ES-I3 (cell line): ENCODE results near the gene LRRC63.
"Not testable (repeated sequence)": the region's sequence is repeated elsewhere in the genome, so short reads cannot be mapped to it uniquely, and the experiment has no call there.

Experiments
- H3K36me3 ChIP-seq: 2 replicates; pipeline ENCODE4 v1.6.1; 2013; ENCODE audit warnings: mild to moderate bottlenecking, low read length, control low read depth, moderate library complexity; ENCODE audit not compliant: insufficient read depth
- H3K4me1 ChIP-seq: 2 replicates; pipeline ENCODE4 v1.6.1; 2013; ENCODE audit warnings: mild to moderate bottlenecking, control low read depth, low read length; ENCODE audit not compliant: insufficient read depth
- H3K9ac ChIP-seq: 2 replicates; pipeline ENCODE4 v1.6.1; 2013; ENCODE audit warnings: low read depth, mild to moderate bottlenecking, low read length, moderate library complexity
- H3K9me3 ChIP-seq: 2 replicates; pipeline ENCODE4 v1.6.1; 2013; ENCODE audit warnings: mild to moderate bottlenecking, low read length, moderate library complexity; ENCODE audit not compliant: control insufficient read depth, insufficient read depth

LRRC63 gene

DNA sequence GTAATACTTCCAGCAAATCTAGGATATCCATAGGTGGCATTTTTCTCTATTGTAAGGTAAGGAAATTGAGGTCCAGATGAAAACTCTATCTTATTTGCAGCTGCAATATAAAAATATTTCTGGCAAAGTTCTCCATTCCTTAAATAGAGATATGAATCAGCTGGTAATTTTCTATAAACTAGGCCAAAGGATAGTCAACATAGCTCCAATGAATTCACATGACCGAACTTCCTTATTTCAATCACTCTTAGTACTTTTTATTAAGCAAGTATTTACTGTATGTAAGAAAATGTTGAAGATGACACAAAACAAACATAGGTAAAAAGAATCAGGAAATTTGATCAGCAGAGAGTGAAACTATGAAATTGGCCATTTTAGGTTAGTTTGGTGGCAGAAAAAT is 16.7 kb upstream of the LRRC63 start:
- Histone ChIP-seq H3K9me3 (no peaks in the 10 kb centered on the region), H3K4me1 (no peaks in the 10 kb centered on the region)

DNA sequence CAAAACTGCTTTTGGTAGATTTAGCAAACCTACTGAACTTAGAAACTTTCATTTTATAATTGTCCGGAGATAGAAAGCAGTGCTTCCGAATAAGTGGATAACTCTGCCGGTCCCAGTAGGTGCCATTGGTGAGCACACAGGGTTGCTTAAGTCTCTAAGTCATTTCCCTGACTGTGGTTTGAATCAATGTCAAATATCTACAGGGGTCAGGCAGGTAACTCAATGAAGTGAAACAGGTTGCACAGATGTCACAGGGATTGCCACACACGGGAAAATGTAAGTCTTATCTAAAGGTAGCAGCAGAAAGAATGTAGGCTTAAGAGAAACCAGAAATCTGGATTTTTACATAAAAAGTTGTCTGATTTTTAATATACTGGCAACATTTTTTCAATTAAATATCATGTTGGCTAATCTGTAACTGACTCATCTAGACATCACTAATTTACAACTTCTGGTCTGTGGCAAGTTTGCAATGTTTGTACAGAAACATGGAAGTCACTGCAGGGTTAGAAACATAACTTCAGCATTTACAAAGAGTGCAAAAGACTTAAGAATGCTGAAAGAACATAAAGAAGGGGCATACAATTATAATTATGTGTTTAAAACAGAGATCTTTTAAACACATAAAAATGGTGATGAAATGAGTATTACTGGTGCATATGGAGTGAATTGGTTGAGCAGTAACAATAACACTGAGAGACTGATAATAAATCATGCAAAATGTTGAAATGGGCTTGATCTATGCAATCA is 14.3 kb upstream of the LRRC63 start:
- no peaks in the 10 kb centered on the region for H3K4me1 ChIP-seq
- H3K9me3 ChIP-seq, result no peaks in the 10 kb centered on the region
- H3K9ac ChIP-seq, result no peak overlapping the region
- H3K36me3 ChIP-seq, result no peaks in the 10 kb centered on the region

More for the DNA sequence above, 16.7 kb upstream of the LRRC63 start:
- Histone ChIP-seq H3K9ac (no peak overlapping the region), H3K36me3 (no peaks in the 10 kb centered on the region)

DNA sequence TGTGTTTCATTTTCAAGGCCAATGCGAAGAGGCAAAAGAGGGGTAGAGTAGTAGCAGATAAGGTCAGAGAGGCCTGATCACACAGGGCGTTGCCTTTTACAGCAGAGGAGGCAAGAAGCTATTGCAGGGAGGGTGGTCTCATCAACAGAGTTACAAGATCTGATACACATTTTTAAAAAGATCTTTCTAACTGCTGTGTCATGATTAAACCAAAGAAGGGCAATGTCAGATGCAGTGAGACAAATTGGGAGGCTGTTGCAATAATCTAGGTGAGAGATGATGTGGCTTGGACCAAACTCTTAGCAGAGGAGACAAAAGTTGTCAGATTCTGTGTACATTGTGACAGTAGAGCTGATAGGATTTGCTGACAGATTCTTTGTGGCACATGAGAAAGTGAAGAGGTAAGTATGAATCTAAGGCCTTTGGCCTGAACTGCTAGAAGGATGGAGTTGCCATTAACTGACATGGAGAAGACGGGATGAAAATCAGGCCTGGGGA is 13.0 kb upstream of the LRRC63 start:
- Histone ChIP-seq H3K9ac (no peak overlapping the region), H3K36me3 (no peaks in the 10 kb centered on the region), H3K9me3 (no peaks in the 10 kb centered on the region), H3K4me1 (no peaks in the 10 kb centered on the region)

DNA sequence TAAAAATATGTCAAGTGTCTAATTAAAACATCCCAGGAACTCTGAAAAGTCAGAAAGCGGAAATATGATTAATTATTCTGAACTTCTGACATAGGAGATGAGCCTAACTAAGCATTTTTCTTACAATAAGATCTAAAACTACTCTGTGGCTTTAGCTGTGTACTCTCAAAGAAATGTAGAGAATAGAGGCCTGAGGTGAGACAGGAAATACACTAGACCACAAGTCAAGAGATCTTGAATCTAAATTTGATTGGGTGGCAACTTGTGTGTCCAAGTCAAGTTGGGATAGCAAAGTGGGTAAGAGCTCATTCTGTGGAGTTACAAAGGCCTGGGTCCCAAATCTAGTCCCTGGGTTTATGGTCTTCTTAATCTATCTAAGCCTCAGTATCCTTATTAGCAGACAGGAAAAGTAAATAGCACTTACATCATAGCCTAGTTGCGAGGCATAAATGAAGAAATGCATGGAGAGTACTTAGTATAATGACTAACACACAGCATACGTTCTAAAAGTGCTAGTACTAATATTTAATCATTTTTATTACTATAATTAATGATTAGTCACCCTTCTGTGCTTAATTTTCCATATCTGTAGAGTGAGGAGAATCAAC is 9.4 kb upstream of the LRRC63 start:
- Histone ChIP-seq H3K4me1 (no peaks in the 10 kb centered on the region), H3K9me3 (no peaks in the 10 kb centered on the region), H3K9ac (no peak overlapping the region), H3K36me3 (no peaks in the 10 kb centered on the region)

DNA sequence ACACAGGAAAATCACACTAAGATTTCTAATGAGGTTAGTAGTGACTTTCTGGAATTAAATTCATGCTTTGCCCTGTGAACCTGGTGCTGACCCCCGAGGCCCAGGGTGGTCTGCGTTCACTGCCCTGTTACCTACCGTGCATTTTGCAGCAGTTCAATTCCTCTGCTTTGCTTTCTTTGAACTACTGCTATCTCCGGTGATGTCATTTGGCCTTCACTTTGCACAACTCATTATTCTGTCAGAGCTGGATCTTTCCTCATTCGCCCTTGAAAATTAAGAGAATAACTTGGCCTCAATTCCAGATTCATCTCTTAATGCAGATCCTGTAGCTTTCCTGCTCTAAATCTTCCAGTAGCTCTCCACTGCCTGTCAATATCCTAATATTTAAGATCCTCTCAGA is 8.8 kb upstream of the LRRC63 start:
- Histone ChIP-seq H3K9me3 (no peaks in the 10 kb centered on the region), H3K4me1 (no peaks in the 10 kb centered on the region), H3K9ac (no peak overlapping the region), H3K36me3 (no peaks in the 10 kb centered on the region)

DNA sequence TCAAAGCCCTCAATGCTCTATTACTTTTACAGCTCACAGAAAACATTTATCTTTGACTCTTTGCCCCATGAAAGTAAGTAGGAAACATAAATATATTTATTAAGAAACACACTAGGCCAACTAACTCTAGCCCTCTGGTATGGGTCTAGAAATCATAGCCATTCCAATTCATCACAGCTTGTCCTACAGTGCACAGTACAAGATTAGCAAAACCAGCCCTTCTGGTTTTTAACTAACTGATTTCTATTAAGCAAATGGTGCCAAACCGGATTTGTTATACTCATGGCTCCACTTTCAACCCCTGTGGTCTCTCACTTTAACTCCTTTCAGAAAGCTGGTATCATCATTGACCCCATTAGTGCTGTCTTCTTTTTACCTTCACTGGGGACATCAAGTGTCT is 5.6 kb upstream of the LRRC63 start:
- Histone ChIP-seq H3K9ac (no peak overlapping the region), H3K9me3 (no peaks in the 10 kb centered on the region), H3K4me1 (no peaks in the 10 kb centered on the region), H3K36me3 (no peaks in the 10 kb centered on the region)

DNA sequence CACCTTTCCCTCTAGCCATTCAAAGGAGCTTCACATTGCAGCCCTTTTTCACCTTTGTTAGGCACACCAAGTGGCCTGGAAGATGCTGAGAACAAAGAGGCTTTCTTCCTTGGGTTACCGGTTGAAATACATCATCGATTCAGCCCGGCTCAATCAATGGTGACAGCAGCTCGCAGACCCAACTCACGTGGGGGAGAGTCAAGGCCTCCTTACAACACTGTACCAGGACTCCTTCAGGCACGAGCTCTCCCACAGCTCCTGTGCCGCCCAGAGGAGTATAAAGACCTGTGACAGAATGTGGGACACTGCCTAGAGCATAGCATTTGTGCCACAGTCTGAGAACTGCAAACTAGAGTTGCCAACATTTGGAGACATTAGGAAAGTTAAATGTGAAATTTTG is 3.9 kb upstream of the LRRC63 start:
- no peaks in the 10 kb centered on the region for H3K9me3 ChIP-seq
- H3K36me3 ChIP-seq, result no peaks in the 10 kb centered on the region
- H3K4me1 ChIP-seq, result no peaks in the 10 kb centered on the region
- no peak overlapping the region for H3K9ac ChIP-seq

DNA sequence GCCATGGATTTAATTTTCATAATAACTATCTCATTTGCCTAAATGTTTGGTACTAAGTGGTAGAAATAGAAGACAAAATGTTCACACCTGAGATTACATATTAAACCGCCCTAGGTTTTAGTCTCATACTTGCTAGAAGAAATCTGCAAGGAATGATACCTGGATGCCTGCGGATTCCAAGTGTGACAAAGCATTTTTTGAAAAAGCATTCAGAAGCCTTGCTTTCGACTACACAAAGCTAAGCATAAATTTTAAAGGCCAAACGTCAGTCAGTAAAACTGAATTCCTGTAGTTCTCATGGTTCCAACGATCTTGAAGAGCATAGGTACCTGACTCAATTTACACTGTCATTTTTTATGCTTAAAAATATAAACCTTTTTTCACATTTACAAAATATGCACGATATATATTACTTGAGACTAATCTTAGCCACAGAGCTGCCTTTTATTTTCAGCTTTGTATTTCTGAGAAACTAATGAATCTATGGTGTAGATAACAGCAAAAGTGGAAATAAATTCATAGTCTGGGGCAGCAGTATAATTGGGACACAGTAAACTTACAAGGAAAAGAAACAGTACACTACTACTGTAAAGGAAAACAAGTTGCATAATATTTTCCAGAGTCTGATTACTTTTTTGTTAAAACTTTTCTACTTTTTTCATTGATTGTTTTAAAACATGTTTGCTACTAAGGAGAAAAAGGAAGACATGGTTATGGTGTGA is 1.2 kb upstream of the LRRC63 start:
- Histone ChIP-seq H3K36me3 (no peaks in the 10 kb centered on the region), H3K9ac (0 out of 2 replicates have a peak overlapping the region, but pooled peaks have one; percentile 72), H3K9me3 (no peaks in the 10 kb centered on the region), H3K4me1 (no peaks in the 10 kb centered on the region)

DNA sequence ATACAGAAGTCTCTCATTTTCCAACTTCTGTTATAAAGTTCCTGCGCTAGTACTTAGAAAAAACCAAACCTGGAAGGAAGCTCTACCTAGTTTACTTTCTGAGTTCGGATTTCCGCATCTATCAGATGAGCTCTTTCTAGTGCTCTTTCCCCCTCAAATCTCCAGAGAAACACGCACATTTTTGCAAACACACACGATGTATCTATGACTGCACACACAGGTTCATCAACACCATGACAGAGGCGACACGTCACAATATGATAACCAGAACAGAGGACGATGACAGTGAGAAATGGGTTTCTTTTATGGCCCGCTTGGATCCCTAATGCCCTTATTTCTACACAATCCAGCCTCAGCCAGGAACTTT is 629 bp upstream of the LRRC63 start:
- H3K9me3 ChIP-seq, result no peaks in the 10 kb centered on the region
- H3K4me1 ChIP-seq, result no peaks in the 10 kb centered on the region
- H3K36me3 ChIP-seq, result no peaks in the 10 kb centered on the region
- peak overlapping the region; percentile 72; the same call in 1 of the 2 replicates for H3K9ac ChIP-seq

DNA sequence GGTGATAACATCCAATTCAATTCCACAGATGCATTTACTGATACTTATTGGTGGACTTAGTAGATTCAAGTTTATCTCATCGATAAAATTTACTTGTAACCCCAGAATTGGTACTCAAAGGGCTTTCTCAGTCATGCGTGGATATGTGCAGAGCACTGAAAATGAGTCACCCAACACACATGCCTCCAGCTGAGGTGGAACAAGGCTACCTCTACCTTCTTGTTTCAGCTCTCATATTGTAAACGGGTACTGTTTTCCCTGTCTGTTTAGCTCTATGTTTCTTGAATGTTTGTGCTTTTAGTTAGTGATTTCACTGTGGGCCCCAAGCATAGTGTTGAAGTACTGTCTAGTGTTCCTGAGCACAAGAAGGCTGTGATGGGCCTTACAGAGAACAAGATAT is 1.5 kb downstream of the LRRC63 start:
- Histone ChIP-seq H3K36me3 (no peaks in the 10 kb centered on the region), H3K9ac (no peak overlapping the region)

DNA sequence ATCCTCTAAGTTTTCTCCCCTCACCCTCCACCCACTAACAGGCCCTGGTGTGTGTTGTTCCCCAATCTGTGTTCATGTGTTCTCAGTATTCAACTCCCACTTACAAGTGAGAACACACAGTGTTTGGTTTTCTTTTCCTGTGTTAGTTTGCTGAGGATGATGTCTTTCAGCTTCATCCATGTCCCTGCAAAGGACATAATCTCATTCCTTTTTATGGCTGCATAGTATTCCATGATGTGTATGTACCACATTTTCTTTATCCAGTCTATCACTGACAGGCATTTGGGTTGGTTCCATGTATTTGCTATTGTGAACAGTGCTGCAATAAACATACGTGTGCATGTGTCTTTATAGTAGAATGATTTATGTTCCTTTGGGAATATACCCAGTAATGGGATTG is 3.0 kb downstream of the LRRC63 start:
- not testable (repeated sequence) for H3K36me3 ChIP-seq, H3K9ac ChIP-seq, H3K4me1 ChIP-seq, H3K9me3 ChIP-seq

More for the DNA sequence above, 1.5 kb downstream of the LRRC63 start:
- H3K9me3 ChIP-seq, result no peaks in the 10 kb centered on the region
- no peaks in the 10 kb centered on the region for H3K4me1 ChIP-seq

DNA sequence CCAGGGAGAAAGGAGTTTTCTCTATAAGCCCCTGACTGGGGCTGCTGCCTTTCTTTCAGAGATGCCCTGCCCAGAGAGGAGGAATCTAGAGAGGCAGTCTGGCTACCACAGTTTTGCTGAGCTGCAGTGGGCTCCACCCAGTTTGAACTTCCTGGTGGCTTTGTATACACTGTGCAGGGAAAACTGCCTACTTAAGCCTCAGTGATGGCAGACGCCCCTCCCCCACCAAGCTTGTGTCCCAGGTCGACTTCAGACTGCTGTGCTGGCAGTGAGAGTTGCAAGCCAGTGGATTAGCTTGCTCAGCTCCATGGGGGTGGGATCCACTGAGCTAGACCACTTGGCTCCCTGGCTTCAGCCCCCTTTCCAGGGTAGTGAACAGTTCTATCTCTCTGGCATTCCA is 8.5 kb downstream of the LRRC63 start:
- H3K36me3 ChIP-seq, H3K9ac ChIP-seq, H3K4me1 ChIP-seq: not testable (repeated sequence)

DNA sequence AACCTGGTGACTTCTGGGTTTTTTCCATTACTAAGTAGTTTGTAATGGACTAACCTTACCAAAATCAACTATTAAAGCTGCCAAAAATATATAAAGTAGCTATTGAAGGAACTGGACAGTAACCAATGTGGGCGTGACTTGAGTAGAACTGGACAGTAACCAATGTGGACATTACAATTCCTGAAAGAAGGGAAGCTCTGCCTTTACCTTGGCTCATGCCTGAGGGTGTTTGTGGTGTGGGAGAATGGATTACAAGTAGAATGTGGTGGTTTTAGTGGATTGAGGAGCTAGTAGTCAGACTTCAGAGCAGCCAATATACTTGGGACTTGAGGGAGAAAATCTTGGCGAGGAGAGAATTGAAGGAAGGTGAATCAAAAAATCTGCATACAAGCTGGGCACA is 17.5 kb downstream of the LRRC63 start:
- Histone ChIP-seq H3K4me1 (no peaks in the 10 kb centered on the region), H3K9me3 (peaks cover 2% of the 10 kb centered on the region; the same call in 1 of the 2 replicates), H3K36me3 (no peaks in the 10 kb centered on the region), H3K9ac (no peak overlapping the region)

More for the DNA sequence above, 8.5 kb downstream of the LRRC63 start:
- not testable (repeated sequence) for H3K9me3 ChIP-seq

DNA sequence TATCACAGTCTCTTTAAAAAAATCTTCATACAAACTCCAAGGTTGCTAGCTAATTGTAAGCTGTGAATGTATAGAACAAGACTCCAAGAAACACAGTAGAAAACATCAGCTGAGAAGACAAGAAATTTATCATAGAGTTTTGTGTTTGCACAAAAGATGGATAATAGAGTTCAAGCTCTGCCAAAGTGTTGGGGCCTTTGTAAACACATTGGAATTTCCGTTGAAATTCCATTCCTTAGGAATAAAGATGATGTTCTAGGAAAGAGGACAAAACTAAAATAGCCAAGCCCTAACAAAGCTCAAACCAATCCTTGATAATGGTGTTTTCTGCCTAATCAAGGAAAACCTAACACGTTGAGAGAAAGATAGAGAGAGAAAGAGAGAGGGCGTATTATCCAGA is 20.6 kb downstream of the LRRC63 start:
- H3K36me3 ChIP-seq, result no peaks in the 10 kb centered on the region
- peaks cover 2% of the 10 kb centered on the region; the same call in 1 of the 2 replicates for H3K9me3 ChIP-seq
- no peaks in the 10 kb centered on the region for H3K4me1 ChIP-seq
- no peak overlapping the region for H3K9ac ChIP-seq

DNA sequence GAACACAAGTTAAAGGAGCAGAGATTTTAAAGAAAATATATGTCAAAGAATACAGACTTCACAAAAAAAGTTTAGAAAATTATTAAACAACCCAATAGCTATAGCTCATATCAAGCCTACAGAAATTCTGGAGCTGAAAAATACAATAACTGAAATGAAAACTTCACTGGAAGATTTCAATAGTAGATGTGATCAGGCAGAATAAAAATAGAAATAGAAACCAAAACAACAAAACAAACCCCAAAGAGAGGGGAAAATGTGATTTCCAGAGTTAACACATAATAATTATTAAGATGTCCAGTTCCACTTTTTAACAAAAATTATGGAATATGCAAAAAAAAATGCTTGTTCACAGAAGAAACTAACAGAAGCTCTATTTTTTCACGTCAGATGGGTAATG is 23.6 kb downstream of the LRRC63 start:
- no peaks in the 10 kb centered on the region for H3K36me3 ChIP-seq
- H3K9ac ChIP-seq, result no peak overlapping the region
- H3K9me3 ChIP-seq, result no peaks in the 10 kb centered on the region
- no peaks in the 10 kb centered on the region for H3K4me1 ChIP-seq
